A673 (cell line): ENCODE results near the gene TCF25.
"Not testable (repeated sequence)": the region's sequence is repeated elsewhere in the genome, so short reads cannot be mapped to it uniquely, and the experiment has no call there.

Experiments
- EZH2 ChIP-seq: fragments of 200-600 bp; sonication (generic); IDR thresholded peaks from 2 replicates; pipeline ENCODE4 v1.6.1; 2017; ENCODE audit warnings: borderline replicate concordance, low read depth, mild to moderate bottlenecking, mixed read lengths, antibody characterized with exemption, low read length; ENCODE audit not compliant: poor library complexity, severe bottlenecking
- TF ChIP-seq, protein P1 (sequence below): fragments of 300-800, 200-600 bp; sonication (generic); conservative IDR thresholded peaks from 2 replicates; pipeline ENCODE4 v1.5.1; 2017; ENCODE audit warnings: low read depth, mild to moderate bottlenecking, antibody characterized with exemption, low read length, moderate library complexity, mixed read lengths

DNA sequence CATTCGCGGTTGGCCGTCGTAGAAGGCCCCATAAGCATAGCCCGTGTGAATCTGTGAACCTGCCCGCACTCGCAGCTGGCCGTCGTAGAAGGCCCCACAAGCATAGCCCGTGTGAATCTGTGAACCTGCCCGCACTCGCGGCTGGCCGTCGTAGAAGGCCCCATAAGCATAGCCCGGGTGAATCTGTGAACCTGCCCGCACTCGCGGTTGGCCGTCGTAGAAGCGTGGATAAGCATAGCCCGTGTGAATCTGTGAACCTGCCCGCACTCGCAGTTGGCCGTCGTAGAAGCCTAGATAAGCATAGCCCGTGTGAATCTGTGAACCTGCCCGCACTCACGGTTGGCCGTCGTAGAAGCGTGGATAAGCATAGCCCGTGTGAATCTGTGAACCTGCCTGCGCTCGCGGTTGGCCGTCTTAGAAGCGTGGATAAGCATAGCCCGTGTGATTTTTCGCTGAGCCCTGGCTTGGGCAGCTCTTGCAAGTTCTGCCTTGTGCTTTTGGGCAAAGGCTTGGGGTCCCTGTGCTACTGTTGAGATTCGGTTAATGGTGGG is 38.5 kb upstream of the TCF25 start:
- TF ChIP-seq, protein P1, sequence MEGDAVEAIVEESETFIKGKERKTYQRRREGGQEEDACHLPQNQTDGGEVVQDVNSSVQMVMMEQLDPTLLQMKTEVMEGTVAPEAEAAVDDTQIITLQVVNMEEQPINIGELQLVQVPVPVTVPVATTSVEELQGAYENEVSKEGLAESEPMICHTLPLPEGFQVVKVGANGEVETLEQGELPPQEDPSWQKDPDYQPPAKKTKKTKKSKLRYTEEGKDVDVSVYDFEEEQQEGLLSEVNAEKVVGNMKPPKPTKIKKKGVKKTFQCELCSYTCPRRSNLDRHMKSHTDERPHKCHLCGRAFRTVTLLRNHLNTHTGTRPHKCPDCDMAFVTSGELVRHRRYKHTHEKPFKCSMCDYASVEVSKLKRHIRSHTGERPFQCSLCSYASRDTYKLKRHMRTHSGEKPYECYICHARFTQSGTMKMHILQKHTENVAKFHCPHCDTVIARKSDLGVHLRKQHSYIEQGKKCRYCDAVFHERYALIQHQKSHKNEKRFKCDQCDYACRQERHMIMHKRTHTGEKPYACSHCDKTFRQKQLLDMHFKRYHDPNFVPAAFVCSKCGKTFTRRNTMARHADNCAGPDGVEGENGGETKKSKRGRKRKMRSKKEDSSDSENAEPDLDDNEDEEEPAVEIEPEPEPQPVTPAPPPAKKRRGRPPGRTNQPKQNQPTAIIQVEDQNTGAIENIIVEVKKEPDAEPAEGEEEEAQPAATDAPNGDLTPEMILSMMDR = not testable (repeated sequence)
- not testable (repeated sequence) for TF ChIP-seq EZH2
